ENCODE measurements around the gene ZFHX3.

The ZFHX3 gene

DNA sequence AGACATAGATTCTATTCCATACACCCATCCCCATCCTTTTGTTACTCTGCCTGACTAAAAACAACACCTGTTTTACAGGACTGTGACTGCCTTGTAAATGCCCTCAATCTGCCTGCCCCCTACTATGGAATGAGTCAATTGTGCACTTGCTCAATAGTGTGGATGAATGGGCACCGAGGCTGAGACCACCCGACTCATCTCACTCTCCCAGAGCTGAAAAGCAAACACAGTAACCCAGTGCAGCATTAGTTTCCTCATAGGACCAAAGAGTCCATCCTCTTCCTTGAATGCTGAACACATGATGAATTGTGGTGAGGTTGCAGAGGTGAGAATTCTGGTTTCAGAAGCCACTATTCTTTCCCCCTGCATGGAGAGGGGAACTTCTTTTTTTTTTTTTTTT, 233.7 kb downstream of the ZFHX3 start:
- DNase-seq = no peak

DNA sequence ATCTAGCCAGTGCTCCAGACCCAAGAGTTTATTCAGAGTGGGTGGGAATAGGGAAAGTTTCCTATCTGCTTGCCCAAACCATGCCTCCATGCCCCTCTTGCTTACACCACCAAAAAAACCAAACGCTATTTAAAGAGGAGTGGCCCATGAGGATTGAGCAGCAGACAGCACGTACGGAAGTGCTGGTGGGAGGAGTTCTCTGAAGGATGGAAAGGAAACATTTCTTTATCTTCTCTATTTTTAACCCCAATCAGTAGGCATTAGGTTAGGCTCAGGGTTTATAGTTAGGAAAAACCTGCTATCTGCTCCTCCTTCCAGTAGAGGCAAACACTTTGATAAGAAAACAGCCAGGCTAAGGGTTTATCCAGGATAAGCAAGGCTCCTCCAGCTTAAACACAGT, 235.3 kb downstream of the ZFHX3 start:
- DNase-seq = no peak

DNA sequence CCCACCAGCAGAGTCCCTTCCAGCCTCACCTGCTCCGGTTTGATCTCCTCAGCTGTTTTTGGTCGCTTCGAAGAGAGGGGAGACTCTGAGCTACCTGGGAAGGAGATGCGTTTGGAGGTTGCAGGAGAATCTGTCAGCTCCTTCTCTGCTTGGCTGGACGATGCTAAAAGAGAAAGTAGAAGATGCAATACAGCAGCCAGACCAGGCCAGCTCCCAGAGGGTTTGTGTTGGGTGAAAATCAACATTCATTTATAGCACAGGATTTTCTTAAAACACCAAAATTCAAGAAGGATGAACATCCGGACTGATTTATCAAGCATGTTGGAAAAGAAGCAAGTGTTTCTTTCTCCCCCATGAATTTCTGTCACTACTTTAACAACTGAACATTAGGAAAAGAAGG, 236.1 kb downstream of the ZFHX3 start:
- no peak for DNase-seq

DNA sequence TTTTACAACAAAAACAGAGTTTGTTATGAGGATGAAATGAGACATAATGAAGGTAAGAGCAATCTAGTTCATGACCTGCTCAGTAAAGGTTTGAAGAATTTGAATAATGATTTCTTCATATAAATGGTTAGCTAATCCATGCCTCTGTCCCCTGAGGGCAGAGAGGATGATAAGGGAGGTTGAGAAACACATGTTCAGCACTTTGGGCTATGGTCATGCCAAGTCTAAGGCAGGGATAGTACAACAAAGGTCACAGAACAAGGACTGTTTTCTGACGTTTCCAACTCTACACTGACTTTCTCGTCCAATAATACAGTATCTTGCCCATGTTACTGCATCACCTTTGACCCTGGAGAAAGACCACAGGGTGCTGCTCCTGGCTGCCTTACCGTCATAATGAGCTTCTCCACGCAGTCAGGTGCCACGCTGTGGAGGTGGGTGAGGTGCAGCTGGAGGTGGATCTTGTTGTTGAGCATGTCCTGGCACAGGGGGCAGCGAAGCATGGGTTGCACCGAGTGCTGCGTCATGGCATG, 236.7 kb downstream of the ZFHX3 start:
- DNase-seq = no peak

DNA sequence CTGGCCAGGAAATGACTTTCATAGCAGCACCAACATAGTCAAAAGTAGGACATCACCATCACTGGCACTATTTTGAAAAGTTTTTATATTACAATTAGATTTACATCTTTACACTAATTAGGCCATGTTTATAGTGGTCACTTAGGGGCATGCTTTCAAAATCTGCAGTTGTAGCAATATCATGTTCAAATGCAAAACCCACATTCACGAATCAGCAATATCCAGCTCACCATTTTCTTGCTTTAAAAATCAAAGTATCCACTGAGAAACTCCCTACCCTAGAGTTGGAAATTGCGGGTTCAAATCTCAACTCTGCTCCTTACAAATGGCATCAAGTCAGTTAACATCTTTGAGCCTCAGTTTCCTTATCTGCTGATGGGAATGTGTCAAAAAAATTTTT, 237.4 kb downstream of the ZFHX3 start:
- DNase-seq = no peak

DNA sequence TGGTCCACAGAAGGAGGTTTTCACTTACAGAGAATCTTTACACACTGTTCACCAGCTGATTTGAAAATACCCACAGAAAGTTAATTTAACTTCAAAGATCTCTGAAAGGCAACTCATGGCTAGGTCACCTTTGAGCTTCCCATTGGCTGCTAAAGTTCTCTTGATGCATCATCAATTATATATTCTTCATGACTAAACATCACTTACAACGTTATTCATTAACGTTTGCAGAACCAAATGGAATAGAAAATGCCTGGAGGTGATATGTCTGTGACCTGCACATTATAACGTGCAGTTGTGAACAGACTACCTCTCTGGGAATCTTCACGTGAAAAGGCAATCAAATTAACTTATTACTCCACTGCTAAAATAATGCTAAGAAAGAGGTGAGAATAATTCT, 238.5 kb downstream of the ZFHX3 start:
- DNase-seq = no peak

DNA sequence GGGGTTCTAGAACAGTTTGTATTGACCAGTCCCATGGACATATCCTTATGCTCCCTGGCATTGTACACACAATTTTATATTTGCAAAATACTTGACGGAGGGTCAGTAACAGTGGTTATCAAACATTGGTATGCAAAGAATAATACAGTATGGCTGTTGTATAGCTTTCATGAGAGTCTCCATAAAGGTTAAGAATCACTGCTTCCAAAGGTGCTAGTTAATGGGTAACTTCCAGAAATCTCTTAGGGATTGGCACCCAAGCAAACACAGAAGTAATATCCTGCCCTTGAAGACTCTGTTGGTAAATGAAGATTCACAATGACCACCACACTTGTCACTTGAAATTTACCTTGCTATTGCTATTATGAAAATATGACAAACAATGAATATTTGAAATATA, 239.2 kb downstream of the ZFHX3 start:
- DNase-seq = no peak

DNA sequence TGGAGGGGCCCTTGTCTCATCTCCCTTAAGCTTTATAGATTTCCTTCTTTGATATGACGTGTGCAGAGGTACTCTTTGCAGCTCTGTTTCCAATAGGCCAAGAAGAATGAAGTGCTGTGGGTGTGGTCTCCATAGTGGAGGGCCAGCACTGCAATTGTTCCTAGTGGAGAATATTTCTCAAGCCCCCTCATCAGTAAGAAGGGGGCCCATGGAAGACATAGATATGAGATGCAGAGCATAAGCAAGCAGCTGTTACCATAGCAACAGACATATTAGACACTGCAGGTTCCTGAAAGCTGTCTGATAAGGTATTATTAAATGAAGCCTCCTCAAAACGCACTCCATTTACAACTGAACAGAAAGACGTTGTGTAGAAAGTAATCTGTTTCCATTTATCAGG, 240.7 kb downstream of the ZFHX3 start:
- DNase-seq = no peak

DNA sequence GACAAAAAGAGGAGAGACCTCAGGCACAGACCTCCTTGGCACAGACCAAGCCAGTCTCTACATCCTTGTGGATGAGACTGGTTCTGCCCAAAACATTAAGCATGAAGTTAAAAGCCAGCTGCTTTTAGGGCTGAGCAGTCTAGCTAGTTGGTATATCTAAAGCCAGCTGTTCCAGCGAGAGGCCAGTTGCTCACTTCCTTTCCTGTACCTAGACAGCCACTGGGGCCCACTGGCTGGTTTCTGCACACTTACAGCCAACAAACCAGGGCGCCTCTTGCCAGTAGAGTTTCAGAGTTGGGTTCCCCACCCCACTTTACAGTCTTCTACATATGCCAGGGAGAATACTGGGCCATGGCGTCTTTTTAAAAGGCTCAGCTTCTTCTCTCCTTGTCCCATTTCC, 242.4 kb downstream of the ZFHX3 start:
- DNase-seq = no peak

DNA sequence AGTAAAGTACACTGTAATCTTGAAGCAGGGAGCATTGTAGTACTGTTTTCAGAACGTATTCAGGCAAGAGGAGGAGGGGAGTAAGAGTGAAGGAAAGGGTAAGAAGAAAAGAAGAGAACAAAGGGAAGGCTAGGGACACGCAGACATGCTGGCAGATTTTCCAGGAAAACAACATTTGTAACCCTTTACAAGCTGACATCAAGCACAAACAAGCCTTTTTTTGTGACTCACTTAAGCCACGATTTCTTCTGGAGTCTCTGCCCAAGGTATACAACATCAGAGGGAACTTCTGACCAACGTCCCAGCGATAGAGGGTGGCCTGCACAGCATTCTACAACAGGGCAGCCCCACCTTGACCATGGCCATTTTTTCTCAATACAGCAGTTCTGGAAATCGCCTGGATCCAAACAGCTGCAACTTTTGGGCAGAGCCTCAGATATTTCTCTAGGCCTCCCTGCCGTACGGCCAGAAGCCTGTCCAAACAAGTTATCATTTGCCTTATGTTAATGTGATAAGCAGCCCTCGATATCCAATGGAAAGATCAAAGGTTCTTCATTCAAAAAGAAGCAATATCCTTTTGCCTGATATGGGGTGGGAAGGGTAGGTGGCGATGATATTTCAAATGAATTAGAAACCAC, 247.3 kb downstream of the ZFHX3 start:
- no peak for DNase-seq

DNA sequence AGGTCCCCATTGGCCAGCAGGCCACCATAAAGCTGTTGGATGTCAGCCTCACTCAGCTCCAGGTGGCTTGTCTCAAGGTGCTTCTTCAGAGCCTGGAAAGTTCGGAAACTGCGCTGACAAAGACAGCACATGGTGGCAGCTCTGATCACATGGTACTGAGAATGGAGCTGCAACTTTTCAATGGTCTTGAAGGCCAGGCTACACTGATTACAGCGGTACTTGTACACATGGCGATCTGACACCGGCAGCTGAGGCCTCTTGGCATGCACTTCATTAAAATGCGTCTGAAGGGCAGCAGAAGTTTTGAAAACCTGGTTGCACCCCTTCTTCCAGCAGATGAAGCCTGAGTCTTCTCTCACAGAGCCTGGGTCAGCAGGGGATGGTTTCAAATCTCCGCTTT, 249.7 kb downstream of the ZFHX3 start:
- no peak for DNase-seq

DNA sequence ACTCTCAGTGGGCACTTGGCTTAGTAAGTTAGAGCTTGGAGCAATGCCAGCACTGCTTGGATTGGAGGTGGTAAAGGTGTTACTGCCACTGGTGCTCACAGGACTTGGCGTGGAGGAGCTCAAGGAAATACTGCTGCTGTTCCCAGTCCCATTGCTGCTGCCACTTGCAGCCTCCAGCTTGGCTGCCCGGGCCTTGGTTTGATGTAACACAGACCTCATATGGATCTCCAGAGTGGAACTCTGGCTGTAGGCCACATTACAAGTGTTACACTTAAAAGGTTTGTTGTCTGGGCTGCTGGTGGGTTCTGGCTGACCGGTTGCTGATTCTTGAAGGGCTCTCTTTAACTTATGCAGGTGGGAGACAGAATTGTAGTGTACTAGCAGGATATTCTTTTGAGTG, 250.3 kb downstream of the ZFHX3 start:
- DNase-seq = no peak

DNA sequence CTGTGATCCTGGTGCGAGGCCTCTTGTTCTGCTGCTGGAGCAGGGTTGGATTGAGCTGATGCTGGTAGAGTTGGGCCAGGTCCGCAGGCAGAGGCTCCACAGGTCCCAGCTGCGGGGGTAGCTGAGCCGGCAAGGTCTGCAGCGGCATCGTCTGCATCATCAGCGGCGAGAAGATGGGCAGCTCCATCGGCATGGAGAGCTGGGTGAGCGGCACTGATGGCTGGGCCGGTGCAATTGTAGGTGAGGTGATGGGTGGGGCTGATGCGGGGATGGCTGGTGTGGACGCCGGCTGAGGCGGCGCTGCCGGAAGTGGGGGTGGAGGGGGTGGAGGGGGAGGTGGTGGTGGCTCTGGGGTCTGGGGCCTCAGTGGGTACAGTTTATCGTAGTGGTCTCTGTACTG, 251.7 kb downstream of the ZFHX3 start:
- DNase-seq = no peak

DNA sequence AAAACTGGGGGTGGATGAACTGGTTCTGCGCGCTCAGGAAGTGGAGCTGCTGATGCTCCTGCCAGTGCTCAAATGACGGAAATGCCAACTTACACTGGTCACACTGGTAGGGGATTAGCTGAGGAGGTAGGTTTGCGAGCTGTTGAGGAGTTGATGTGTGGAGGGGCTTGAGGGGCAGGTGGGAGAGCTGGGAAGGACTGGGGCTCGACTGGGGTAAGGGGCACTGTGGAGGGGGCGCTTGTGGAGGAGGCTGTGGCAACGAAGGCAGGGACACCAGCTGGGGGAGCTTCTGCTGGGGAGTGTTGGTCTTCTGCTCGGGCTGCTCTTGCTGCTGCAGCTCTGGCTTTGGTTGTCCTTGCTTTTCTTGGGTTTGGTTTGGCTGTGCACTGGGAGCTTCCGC, 252.9 kb downstream of the ZFHX3 start:
- no peak for DNase-seq

DNA sequence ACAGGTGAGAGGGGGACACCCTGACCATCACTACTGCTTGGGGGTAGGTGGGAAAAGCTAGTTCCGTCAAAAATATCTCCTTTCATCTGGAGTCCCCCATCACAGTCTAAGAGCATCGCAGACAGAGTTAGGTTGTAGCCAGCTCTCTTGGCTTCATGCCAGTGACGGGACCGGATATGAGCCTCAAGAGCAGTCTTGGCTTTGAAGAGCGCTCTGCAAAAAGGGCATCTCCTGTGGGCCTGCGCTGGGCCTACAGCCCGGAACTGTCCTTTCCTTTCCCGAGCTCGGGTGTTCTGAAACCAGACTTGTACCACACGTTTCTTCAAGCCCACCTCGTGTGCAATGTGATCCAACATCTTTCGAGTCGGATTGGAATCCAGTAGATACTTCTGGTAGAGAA, 253.6 kb downstream of the ZFHX3 start:
- no peak for DNase-seq

DNA sequence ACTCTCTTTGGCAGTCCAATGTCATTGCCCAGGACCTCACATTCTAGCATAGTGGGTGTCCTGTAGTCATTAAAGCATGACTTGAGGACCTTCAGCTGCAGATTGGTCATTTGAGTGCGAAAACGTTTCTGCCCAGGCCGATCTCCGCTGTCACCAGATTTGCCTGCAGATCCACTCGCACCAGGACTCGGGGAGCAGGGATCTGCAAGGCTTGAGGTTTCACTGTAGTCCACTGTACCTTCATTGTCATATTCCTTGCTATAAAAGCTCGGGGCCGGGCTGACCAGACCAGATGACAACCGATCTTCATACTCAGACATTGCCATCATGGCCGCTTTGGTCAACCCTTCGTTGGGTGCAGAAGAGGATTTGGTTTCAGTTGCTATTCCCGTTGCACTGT, 254.2 kb downstream of the ZFHX3 start:
- no peak for DNase-seq

DNA sequence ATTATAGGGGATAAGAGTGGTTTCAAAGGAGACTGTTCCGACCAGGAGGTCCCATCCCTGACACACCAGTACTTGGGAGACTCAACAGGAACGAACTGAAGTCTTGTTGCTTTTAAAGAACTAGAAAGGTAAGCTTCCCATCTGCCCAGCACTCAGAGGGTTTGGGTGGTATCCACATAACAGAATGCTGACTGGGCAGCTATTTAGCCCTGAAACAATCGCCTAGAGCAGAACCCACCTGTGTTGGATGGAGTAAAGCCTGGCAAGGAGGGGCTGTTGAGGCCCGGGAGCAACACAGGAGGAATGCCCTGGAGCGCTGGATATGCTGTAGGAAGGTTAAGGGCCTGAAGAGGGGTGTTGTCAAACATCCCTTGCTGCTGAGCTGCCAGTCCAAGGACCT, 254.9 kb downstream of the ZFHX3 start:
- DNase-seq = no peak

DNA sequence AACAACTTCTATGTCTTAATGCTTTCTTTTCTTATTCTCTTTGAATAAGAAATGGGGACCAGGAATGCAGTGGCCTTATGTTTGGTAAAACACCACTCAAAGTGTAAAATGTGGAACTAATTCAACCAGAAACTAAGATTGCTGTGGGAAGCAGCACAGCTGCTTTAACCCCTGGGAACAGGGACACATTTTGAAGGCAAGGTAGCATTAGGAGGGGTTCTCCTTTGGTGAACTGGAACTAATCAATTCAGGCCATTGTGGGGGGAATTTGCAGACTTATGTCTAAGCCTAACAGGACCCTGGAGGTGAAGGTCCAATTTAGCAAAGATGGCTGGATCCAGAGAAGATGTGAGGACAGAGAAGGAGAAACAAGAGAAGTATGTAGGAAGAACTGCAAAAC, 256.1 kb downstream of the ZFHX3 start:
- no peak for DNase-seq

DNA sequence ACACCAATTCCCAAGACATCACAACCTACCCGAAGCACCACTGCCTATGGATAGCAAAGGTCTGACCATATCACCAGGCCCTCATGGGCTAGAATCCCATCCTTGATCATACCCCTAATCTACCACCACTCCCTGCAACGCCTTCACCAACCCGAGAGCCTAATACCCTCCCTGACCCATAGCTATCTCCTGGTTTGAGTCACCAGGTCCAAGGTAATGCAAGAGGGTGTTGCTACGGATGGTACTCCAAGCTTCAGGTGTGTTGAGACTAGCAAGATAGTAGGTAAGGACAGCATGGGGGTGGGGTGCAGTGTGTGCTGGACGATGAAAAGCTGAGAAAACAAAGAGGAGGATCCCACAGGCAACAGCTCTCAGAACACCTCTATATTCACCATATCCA, 258.0 kb downstream of the ZFHX3 start:
- DNase-seq = no peak

DNA sequence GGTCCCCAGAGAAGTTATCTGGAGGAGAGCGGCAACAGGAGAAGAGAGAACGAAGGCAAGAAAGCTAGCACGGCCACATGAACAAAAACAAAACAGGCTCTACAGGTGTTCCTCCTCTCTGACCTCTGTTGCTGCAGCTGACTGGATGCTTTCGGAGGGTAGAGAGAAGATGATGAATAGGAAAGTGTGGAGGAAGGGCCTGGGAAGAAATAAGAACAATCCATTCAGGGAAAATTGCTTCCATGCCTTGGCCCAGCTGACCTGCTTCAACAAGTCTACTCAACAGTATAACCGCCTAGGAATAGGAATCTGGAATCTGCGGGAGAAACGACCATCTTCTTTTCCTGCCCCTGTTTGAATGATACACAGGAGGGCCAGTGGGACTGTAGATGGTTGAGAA, 258.5 kb downstream of the ZFHX3 start:
- no peak for DNase-seq

DNA sequence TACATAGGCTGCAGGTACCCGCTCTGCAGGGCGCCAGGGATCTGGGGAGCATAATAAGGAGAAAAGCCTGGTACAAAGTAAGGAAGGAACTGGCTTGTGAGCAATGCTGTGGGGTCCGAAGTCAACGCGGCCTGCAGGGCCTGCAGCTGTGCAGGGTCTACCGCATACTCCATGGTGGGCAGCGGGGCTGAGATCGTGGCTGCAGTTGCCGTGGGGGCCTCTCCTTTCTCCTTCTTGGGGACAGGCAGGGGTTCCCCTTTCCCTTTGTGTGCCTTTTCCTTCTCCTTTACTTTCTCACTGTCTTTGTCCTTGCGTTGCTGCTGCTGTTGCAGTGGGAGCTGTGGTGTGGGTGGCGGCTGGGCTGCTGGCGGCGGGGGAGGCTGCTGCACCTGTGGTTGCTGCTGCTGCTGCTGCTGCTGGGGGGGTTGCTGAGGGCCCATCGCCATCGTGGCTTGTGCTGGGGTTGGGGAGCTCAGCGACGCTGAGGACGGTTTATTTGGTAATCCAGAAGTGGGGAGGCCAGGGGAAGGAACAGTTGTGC, 259.6 kb downstream of the ZFHX3 start:
- DNase-seq = no peak

DNA sequence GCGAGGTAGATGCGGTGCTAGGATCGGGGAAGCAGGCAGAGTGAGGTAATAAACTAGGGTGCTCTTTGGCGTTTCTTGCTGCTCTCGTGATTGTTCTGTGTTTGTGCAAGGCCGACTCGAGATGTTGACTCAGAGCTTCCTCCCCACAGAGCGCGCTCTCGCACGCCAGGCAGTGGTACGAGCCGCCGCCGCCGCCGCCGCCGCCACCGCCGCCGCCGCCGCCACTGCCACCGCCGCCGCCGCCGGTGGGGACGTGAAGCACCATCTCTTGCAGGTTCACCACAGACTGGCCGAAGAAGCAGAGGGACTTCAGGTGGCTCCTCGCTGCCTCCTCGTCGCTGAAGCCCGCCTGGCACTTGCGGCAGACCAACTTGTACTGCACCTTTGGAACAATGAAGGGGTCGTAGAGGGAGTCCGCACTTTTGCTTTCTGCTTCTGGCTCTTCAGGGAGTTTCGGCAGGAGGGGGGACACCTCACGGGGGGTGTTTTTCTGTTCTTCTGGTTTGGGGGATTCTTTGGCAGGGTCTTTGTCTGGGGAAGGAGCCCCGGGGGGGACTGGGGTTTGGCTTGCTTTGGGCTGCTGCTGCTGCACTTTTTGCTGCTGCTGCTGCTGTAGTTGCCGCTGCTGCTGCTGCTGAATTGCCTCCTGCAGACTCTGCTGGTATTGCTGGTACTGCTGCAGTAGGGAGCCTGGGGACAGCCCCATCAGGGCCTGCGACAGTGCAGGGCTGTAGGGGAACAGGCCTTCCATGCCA, 260.2 kb downstream of the ZFHX3 start:
- peak; percentile 87 for DNase-seq

DNA sequence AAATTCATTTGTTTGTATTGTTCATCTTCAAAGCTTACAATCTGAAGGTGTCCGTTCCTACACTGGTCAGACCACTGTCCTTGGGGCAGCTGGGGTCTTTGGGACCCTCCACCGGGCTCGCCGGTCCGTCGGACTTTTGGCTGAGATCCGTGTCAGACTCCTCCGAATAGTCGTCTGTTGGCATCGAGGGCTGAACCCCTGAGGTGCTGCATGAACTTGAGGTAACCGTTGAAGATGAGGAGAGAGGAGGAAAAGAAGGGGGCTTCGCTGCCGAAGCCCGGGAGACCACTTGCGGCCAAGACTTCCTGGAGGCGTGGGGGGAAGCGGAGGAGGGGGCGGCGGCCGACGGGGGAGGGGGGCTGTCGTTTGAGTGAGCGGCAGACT, 260.8 kb downstream of the ZFHX3 start:
- no peak for DNase-seq

DNA sequence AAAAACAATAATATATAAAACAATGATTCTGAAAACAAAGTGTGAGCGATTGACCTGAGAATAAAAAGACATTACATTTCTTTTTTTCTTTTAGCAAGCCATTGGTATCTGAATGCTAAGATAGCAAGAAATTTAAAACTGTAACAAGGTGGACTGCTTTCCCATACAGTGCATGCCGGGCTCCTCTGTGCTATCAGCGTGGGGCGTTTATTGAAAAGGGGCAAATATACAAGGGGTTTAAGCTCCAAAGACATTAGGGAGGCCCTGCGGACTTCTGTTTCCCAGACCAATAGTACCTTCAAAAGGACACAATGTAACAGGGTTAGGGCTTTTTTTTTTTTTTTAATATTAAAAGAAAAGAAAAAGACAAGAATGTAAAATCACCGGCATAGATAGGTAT, 261.3 kb downstream of the ZFHX3 start:
- no peak for DNase-seq

DNA sequence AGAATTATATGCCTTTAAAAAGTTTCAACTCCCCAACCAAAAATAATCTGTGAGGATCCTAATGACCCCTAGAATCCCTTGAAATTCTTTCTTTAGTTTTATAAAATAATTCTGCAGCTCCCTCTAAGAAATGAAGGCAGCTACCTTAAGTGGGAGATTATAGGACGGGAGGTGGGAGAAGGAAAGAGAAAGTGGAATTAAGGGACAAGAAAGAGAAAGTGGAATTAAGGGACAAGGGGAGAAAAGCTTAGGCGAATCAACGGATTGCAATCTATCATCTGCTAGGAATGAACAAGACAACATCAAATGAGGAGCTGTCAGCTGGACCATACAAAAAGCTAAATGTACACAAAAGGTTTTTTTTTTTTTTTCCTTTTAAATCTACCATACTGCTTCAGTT, 262.0 kb downstream of the ZFHX3 start:
- DNase-seq = no peak
